CD4-positive, alpha-beta T cell treated with Interleukin-17A for 4 hours (primary cell): ENCODE results near the gene ADGRB3.
"Not testable (repeated sequence)": the region's sequence is repeated elsewhere in the genome, so short reads cannot be mapped to it uniquely, and the experiment has no call there.

ENCODE experiments used
- DNase-seq: peaks from one replicate; pipeline ENCODE4 v3.0.0-alpha.2; 2020; ENCODE audit warnings: mixed read lengths

The ADGRB3 gene

DNA sequence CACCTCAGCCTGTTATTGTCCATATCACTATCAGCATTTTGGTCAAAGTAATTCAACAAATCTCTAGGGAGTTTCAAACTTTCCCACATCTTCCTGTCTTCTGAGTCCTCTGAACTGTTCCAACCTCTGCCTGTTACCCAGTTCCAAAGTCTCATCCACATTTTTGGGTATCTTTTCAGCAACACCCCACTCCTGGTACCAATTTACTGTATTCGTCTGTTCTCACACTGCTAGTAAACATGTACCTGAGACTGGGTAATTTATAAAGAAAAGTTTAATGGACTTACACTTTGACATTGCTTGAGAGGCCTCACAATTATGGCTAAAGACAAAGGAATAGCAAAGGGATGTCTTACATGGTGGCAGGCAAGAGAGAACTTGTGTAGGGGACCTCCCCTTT is 224.2 kb downstream of the ADGRB3 start:
- DNase-seq = no peak

DNA sequence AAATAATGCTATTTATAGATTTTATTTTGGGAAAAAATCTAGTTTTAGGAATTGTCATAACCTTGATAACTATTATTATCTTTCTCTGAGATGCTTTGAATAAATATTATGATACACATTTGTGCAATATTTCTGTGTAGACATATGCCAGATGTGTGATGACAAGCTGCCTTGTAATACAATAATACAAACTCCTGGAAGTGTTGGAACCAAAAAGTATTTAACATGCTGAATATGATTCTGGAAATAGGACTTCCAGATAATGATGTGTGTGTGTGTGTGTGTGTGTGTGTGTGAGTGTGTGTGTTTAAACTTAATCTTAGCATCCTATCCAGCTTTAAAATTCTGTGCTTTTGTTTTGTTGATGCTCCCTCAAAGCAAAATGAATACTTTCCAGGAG is 233.6 kb downstream of the ADGRB3 start:
- DNase-seq = no peak

DNA sequence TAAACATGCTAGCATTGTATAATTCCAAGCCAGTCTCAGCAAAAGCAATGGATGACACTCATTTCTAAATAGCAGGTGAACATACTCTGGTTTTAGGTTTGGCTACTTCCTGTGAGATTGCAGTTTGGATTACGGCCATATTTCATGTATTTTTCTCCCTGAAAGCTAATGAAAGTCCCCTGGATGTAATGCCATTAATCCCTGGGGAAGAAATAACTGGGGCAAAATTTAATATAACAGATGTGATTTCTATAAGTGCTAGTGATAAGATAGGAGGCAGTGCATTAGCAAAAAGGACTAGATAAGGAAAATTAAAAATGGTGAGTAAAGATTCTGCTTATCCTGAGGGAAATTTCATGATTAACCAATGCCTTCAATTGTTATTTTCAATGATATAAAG is 238.2 kb downstream of the ADGRB3 start:
- DNase-seq = no peak

DNA sequence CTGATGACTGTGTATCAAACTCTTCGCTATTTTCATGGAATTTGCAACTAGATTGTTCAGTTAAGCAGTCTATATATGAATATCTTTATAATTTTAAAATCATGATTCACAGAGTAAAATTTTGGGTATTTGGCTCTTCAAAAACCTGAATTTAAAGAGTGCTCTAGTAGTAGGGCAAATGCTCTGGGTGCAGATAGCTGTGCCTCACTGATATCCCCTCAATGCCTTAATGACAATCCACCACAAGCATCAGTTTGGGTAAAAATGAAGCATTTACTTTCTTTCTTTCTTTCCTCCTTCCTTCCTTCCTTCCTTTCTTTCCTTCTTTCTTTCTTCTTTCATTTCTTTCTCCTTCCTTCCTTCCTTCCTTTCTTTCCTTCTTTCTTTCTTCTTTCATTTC is 239.7 kb downstream of the ADGRB3 start:
- DNase-seq = no peak

DNA sequence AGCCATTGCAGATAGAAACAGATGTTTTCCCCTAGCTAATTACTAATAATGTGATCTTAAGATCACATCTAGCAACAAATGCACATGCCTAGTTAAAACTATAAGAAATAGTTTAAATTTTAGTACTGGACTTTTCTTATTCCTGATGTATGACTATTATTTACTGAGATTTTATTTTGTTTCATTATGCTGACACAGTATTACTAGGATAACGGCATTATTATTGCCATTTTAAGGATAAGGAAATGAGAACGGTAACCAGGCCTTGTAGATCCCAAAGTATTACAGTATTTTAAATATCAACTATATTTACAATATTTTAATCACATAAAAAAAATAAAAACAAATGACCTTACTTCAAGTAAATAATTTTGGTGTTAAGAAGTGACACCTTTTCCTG is 240.3 kb downstream of the ADGRB3 start:
- DNase-seq = no peak

DNA sequence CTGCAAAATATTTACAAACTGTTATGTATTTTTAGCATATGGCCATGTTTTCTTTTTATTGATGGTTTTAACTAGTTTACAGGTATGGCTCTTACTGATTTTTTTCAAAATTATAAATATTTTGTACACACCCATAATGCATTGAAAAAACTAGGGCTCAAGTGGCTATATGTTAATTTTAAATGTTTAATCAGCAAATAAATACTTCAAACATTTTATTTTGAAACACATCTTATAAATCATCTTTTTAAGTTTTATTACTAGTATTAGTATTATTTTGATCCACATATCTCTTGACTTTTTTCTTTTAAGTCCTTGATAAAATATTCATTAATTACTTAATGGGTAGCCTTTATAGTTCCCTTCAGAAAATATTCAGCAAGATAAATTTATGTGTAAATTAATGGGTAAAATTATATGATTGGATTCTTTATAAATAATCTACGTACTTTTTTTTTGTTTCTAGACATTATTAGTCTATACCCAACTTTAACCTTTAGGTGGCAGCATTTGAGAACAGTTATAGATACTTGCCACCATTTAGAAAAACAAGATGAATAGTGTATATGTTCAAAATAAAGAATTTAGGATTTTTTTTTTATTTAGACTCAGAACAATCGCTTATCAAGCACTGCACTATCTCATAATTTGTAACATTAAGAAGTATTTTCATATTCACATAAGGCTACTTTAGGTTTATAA is 241.9 kb downstream of the ADGRB3 start:
- no peak for DNase-seq

DNA sequence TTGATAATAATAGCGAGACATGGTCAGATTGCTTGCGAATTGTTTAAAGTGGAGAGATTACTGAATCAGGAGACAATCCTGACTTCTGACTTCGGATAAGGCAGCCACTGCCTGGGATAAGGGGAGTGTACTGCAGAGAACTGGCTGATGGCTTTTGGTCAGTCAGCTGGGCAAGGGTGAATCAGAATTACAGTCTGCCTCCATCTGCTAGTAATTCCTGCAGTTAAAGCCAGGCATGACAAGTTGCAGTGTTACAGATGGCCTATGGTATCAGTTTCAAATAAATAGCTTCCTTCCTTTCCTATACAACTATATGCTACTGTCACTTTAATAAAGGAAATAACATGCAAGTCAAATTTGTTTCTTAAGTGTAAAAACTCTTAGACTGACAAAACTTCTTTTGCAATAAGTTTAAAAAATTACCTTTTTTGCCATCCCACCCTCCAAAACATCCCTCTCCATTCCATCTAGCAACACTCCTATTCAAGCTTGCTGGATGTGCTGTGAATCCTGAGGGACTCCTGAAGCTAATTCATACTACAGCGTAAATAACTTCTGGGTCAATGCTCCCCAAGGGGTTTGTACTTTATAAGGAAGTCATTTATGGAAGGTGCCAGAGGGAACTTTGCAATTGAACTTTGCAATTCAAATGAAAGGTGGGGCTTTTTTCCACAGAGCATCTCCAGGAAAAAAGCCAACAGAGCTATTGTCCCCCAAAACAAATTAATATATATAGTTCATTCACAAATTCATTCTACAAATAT is 245.2 kb downstream of the ADGRB3 start:
- DNase-seq = no peak

DNA sequence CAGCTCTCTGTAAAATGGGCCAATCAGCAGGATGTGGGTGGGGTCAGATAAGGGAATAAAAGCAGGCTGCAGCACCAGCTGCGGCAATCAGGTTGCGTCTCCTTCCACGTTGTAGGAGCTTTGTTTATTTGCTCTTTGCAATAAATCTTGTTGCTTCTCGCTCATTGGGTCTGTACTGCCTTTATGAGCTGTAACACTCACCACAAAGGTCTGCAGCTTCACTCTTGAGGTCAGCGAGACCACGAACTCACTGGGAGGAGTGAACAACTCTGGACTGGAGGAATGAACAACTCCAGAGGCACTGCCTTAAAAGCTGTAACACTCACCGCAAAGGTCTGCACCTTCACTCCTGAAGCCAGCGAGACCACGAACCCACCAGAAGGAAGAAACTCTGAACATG is 248.2 kb downstream of the ADGRB3 start:
- not testable (repeated sequence) for DNase-seq

DNA sequence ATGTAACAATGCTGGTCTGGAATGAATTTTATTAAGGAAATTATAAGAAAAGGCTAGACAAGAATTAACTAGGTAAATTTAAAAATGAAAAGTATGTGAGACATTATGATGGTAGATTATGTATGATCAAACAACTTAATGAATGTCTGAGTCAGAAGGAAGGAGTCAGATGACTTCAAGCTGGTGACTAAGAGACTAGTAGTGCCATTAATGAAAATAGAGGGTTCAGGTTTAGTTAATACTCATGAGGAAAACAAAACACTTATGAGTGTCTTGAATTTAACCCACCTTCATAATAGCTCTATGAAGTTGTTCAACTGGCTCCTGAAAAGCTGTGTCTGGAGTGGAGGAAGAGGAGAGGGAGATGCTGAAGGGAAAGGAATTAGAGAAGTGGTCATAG is 256.3 kb downstream of the ADGRB3 start:
- no peak for DNase-seq

DNA sequence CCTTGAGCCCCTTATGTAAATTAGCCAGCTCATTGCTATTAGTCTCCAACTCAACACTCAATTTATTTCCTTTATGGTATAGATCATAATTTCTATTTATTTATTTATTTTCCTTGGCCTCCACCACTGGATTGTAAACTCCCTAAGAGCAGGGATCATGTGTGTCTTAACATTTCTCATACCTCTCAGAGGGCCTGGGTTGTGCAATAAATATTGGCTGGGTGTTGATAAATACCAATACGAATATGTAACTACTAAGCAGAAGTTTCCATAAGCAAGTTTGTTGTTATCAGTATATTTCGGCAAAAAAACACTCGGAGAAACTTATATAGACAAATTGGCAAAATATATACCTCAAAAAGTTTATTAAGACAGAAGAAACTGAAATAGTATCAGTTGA is 257.4 kb downstream of the ADGRB3 start:
- DNase-seq = no peak

DNA sequence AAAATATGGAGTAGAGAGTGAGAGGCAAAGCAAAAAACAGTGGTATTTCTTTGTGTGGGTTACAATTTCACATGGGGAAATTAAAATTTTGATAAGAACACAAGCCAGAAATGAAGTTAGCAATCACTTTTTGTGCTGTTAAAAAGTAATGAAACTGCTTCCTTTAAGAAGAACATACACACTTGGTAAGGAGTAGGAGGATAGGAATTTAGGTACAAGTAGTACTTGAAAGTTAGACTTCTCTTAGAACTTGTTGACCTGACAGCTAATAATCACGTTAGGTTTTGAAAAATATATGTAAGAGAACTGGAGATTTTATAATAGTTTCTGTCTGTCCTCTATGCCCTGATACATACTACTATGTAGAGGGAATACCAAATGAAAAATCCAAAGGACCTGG is 260.8 kb downstream of the ADGRB3 start:
- no peak for DNase-seq

DNA sequence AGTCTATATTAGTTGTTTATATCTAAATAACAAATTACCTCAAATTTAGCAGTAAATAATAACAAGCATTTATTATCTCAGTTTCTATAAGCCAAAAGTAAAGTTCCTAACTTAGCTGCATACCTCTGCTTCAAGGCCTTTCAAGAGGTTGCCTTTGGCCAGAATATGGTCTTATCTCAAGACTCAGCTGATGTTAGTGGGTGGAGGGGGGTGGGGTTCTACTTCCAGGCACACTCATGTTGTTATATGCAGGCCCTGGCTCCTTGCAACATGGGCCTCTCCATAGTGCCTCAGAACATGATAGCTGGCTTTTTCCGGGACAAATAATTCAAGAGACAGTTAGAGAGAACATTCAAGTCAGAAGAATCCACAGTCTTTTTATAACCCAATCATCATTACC is 266.0 kb downstream of the ADGRB3 start:
- no peak for DNase-seq

DNA sequence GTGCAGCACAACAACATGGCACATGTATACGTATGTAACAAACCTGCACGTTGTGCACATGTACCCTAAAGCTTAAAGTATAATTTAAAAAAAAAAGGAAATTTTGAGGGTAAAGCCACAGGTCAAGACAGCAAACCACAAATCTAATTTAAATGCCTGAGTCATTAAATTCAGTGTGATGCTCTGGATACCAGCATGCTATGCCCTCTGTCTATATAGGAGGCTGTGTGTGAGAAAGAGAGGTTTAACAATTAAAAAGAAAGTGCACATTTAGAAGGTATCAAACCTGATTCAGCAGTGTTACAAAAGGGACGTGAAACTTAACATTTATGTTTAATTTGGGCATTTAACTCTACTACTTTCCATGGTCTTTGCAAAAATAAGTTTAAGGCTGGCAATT is 276.3 kb downstream of the ADGRB3 start:
- no peak for DNase-seq

DNA sequence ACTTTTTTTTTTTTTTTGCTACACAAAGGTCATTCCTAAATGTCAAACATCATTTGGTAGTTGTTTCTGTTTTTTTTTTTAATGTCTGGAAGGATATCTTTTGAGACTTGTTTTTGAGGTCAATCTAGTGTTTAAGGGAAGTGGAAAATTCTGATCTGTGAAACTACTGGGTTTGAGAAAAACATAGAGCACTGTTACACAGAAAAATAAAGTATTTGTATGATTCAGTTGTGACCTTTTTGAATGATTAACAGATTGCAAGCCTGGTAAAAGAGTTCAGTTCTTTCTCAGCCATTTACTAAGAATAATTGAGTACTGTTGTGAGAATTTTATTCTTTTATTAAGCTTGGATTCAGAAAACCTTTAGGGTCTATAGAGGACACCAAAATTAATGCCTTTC is 276.7 kb downstream of the ADGRB3 start:
- no peak for DNase-seq

DNA sequence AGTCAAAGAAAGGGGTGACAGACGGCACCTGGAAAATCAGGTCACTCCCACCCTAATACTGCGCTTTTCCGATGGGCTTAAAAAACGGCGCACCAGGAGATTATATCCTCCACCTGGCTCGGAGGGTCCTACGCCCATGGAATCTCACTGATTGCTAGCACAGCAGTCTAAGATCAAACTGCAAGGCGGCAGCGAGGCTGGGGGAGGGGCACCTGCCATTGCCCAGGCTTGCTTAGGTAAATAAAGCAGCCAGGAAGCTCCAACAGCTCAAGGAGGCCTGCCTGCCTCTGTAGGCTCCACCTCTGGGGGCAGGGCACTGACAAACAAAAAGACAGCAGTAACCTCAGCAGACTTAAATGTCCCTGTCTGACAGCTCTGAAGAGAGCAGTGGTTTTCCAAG is 277.7 kb downstream of the ADGRB3 start:
- DNase-seq = not testable (repeated sequence)

DNA sequence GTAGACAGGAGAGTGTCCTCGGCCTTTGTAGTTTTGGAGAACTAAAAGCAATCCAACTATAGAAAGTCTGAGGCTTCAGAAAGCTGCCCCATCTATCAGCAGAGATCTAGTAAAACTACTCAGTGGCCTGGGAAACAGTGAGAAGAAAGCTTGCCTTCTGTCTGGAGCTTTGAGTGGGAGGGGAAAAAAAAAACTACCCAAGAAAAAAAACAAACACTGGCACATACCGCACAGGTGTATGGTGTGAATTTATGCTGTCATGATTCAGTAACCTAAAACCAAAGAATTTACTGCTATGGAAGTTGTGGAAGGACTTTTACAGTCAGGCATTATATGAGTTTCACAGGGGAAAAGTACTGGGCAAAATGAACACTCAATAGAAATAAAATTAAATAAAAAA is 280.5 kb downstream of the ADGRB3 start:
- DNase-seq = no peak

DNA sequence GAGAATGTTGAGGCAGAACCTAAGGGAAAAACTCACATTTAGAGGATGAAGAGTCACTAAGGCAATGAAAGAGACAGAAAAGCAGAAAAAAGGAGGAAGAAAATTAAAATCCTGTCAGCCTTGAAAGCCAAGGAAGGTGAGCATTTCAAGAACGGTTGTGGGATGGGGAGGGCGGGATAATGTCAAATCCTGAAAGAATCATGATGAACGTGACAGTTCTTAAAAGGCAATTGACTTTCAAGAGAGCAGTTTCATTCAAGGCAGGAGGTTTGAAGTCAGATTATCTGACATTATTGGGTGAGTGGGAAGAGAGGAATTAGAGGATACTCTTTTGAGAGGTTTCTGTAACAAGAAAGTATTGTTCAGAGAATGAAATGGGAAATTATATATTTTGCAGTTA is 284.5 kb downstream of the ADGRB3 start:
- no peak for DNase-seq

DNA sequence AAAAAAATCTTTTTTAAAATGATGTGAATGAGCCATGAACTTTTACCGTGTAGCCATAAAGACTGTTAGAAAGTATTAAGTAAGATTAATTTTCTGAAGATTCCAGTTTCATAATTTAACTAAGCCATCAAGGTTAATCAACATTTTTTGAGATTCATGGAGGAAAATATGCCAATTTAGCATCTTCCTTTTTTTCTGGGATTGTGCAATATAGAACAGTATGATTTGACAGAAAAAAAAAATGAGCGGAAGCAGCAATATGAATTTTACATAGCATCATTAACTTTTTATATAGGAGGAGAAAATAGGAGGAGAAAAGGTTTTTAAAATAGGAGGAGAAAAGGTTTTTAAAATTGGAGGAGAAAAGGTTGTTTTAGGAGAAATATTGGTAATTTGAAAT is 306.3 kb downstream of the ADGRB3 start:
- DNase-seq = no peak

DNA sequence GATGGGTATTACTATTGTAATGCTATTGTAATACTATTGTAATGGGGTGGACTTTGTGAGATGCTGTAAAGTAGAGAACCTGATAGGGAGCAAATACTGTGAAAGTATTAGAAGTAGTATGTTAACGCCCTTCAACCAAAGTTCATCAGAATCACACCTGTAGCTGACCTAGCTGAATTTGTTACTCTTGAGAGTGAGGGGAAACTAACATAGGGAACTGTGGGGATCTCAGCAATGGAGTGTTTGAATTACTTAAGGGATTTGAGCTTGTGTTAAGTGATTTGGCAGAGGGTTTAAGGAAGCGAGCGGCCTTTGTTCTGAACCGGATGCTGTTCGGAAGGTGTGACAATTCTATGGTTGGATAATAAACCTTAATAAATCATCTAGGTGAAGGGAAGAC is 312.6 kb downstream of the ADGRB3 start:
- no peak for DNase-seq

DNA sequence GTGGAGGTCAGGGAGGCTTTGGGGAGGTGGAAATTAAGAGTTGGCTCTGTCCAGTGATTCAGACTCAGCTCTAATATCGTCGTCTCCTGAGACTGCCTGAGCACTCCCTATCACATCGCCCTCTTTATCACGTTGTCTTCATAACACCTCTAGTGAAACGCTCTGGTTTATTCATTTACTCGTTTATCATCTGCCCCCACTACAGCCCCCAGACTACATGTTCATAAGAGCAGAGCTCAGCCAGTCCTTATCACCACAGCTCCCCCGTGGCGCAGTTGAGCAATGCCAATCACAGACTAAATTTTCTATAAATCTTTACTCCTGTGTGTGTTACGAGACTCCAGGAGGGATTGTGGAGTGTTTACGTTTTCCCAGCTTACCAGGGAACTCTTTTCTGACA is 316.2 kb downstream of the ADGRB3 start:
- DNase-seq = no peak

DNA sequence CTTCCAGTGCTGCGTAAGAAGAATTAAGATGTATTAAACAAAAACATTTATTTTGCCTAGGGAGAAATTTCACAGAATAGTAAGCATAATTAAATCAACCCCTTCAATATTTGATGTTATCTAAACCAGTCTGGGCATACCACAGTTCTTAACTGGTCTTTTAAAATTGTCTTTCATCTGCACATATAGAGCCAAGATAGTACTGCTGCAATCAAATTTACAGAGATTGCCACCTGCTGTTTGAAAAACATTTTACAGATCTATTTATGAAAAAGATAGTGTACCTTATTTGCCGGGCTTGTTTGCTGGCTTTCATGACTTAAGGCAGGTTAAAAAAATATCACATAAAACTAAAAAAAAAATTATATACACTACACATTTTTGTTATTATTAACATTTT is 323.2 kb downstream of the ADGRB3 start:
- no peak for DNase-seq

DNA sequence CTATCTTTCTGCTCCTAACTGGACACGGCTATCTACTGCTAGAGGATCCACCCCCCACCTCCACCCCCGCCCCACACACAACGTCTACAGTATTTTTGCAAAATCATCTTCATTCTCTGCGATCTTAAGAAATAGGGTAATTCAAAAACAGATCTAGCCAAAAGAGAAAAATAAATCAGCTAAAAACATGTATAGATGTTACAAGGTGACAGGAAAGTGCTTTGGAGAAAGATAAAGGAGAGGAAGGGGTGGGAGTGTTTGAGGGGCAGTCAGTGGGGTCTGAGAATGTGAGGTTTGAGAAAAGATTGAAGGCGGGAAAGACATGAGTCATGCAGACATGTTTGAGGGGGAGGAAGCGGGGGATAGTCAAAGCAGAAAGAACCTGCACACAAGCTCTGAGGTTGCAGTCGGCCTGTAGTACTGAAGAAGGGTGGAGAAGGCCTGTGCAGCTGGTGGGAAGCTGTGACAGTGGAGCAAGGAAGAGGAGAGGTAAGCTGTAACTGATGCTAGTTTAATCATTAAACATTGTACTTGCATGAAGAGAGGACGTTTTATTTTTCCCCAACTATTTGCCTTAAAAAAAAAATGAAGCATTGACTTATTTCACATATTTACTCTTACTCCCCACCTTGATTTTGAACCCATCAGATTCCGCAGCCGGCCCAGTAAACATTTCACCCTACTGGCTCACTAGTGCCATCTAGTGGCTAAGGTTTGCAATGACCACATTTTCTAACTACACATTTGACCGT is 332.6 kb downstream of the ADGRB3 start:
- peak; percentile 44 for DNase-seq

DNA sequence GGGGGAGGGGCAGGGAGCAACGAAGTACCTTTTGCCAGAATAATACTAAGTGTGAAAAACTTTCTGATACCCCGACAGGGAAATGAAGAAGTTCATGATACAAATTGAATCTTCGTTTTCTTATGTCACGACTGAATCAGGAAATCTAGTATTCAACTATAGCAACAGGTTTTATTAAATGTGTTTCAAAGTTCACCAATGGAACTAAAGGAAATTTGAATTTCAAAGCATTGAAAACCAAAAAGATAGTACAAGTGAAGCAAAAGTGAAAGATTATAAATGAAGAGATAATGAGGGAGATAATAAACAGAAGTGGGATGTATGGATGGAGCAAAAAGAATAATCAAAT is 333.2 kb downstream of the ADGRB3 start:
- DNase-seq = no peak

DNA sequence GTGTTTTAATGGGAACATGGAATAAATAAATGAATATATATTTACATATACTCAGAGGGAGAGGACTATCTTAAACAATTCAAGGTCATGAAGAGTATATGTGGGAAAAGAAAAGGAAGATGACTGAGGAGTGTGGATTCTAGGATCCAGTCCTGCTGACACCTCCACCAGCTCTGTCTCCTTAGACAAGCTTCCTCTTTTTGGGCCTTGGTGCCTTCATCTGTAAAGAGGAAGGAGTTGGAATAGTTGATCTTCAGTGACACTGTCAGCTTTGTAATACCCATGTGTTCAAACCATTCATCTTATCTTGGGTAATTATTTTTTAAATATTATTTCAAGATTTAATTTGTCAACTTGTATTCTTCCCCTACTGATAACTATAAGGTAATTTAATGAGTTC is 338.0 kb downstream of the ADGRB3 start:
- DNase-seq = no peak
